A549 (cell line): Measurements from ENCODE around the gene CD82.

Experiments used
- EHMT2 ChIP-seq: fragments of 200-600 bp; sonication (generic); IDR thresholded peaks from 2 replicates; pipeline ENCODE4 v1.6.1; 2016; ENCODE audit warnings: antibody characterized with exemption, low read depth, mild to moderate bottlenecking, moderate library complexity
- MAFK ChIP-seq: fragments of 450-650 bp; IDR thresholded peaks from 2 replicates; pipeline ENCODE4 v1.6.1; 2014; ENCODE audit not compliant: partially characterized antibody
- POLR2A ChIP-seq: IDR thresholded peaks from 2 replicates; pipeline ENCODE4 v1.6.1; 2012; ENCODE audit warnings: mild to moderate bottlenecking, low read length
- TF ChIP-seq, protein P1 (sequence below): fragments of >200 bp; sonication (Bioruptor Twin); formaldehyde crosslinking; IDR thresholded peaks from 3 replicates; pipeline ENCODE4 v1.5.1; 2016

DNA sequence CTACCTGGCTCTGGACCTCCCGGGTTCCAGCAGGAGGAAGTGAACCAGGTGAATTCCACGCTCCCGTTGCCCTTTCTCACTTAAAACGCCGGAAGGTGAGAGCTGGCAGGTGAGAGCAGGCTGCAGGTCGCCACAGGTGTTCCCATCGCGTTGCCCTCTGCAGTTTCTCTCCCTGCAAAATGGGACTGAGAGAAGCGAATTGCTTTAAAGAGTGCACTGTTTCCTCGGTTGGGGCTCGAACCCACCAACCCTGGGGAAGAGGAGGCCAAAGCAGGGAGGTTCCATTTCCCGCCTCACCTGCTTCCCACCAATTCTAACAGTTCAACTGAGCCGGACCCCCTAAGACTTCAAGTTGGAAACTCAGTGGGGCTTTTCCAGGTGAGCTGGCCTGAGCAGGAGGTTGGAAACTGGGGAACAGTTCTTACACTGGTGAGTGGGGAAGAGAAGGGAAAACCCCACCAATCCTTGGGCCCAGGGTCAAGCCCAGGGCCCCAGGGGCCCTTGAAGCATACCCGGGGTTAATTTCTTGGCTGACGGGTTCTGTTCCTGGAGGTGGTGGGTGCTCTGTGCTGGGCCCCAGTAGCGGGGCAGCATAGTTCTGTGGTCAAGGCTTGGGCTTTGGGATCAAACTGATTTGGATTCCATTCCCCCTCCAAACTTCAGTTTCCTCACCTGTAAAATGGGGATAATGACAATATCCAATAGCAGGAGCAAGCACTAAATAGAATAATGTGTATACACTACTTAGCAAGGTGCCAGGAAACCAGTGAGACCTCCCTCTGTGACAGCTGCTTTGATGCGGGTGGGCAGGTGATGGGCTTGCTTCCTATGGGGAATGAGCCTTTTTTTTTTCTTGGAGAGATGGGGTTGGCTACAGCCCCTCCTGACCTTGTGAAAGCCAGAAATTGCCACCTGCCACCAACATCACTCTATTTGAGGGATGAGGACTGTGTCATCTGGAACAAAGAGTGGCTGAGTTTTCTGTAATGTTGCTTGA is 788 bp downstream of the CD82 start:
- no peak for TF ChIP-seq EHMT2
- TF ChIP-seq POLR2A, result no peak
- no peak for TF ChIP-seq MAFK
- TF ChIP-seq, protein P1, sequence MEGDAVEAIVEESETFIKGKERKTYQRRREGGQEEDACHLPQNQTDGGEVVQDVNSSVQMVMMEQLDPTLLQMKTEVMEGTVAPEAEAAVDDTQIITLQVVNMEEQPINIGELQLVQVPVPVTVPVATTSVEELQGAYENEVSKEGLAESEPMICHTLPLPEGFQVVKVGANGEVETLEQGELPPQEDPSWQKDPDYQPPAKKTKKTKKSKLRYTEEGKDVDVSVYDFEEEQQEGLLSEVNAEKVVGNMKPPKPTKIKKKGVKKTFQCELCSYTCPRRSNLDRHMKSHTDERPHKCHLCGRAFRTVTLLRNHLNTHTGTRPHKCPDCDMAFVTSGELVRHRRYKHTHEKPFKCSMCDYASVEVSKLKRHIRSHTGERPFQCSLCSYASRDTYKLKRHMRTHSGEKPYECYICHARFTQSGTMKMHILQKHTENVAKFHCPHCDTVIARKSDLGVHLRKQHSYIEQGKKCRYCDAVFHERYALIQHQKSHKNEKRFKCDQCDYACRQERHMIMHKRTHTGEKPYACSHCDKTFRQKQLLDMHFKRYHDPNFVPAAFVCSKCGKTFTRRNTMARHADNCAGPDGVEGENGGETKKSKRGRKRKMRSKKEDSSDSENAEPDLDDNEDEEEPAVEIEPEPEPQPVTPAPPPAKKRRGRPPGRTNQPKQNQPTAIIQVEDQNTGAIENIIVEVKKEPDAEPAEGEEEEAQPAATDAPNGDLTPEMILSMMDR, result no peak
